GM23248 (cell line): Measurements from ENCODE around the gene IKZF4.
"Not testable (repeated sequence)": the region's sequence is repeated elsewhere in the genome, so short reads cannot be mapped to it uniquely, and the experiment has no call there.

Experiments
- EZH2 ChIP-seq: fragments of 200-600 bp; sonication (generic); IDR thresholded peaks from 2 replicates; pipeline ENCODE4 v1.6.1; 2018; ENCODE audit warnings: antibody characterized with exemption, mild to moderate bottlenecking; ENCODE audit not compliant: insufficient read depth, poor library complexity, severe bottlenecking
- EZH2phosphoT487 ChIP-seq: fragments of 200-600 bp; sonication (generic); IDR thresholded peaks from 2 replicates; pipeline ENCODE4 v1.6.1; 2018; ENCODE audit warnings: antibody characterized with exemption, moderate library complexity, mild to moderate bottlenecking, low read depth; ENCODE audit not compliant: insufficient read depth

DNA sequence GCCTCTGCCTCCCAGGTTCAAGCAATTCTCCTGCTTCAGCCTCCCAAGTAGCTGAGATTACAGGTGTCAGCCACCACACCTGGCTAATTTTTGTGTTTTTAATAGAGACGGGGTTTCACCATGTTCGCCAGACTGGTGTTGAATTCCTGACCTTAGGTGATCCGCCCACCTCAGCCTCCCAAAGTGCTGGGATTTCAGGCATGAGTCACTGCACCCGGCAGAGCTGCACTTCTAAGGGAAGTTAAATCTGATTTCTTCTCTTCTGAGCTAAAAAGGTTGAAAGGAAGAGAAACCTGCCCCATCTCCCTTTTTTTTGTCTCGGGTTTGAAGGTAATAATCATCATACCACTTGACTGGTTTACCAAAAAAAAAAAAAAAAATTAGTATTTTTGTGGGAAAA, 39.0 kb upstream of the IKZF4 start:
- TF ChIP-seq EZH2, EZH2phosphoT487: not testable (repeated sequence)
